Breast epithelium (tissue), 4 donors: ENCODE results near the gene ITGA5. TPM values are rescaled to one million over a fixed set of nuclear protein-coding genes. Genes with fewer than 3 reads are reported as not detected.

Experiments
- DNase-seq, 2 donors: peaks; one replicate each; pipeline ENCODE4 v3.0.0-alpha.2; 2019; ENCODE audit warnings: low spot score in 2 of 2
- H3K27ac ChIP-seq, 2 donors: fragments of 200-600 bp; sonication (generic) in 1 of 2; one replicate each; pipeline ENCODE4 v1.5.1; 2016 to 2019; ENCODE audit warnings: mild to moderate bottlenecking in 1 of 2
- H3K27me3 ChIP-seq, 2 donors: fragments of 200-600 bp; sonication (generic) in 1 of 2; one replicate each; pipeline versions ENCODE4 v1.5.1 to v1.6.0; 2017 to 2019; ENCODE audit warnings: control low read depth in 1 of 2, mild to moderate bottlenecking in 1 of 2
- H3K36me3 ChIP-seq: fragments of 200-600 bp; one replicate; pipeline ENCODE4 v1.5.1; 2019
- H3K4me1 ChIP-seq, 2 donors: fragments of 200-600 bp; sonication (generic); one replicate each; pipeline ENCODE4 v1.5.1; 2016 to 2019; ENCODE audit warnings: control low read depth in 1 of 2
- H3K4me3 ChIP-seq, 3 donors: fragments of 200-600 bp; sonication (generic); 1 replicate in 2 of 3; 2 replicates in 1 of 3; pipeline ENCODE4 v1.5.1; 2016 to 2019; ENCODE audit warnings: mild to moderate bottlenecking in 3 of 3, moderate library complexity in 2 of 3
- H3K9me3 ChIP-seq, 2 donors: fragments of 200-600 bp; sonication (generic) in 1 of 2; one replicate each; pipeline ENCODE4 v1.5.1; 2016 to 2019; ENCODE audit warnings: control low read depth in 1 of 2
- CTCF ChIP-seq, 3 donors: fragments of 450-650 bp; IDR thresholded peaks; one replicate each; pipeline ENCODE4 v1.5.1; 2016 to 2017; ENCODE audit warnings: antibody characterized with exemption in 3 of 3, mild to moderate bottlenecking in 3 of 3, moderate library complexity in 3 of 3
- POLR2A ChIP-seq: fragments of 450-650 bp; IDR thresholded peaks from one replicate; pipeline ENCODE4 v1.6.1; 2016; ENCODE audit warnings: antibody characterized with exemption, mild to moderate bottlenecking, moderate library complexity
- POLR2AphosphoS5 ChIP-seq, 3 donors: sonication (generic); formaldehyde crosslinking; IDR thresholded peaks; one replicate each; pipeline ENCODE4 v1.6.1; 2017; ENCODE audit warnings: antibody characterized with exemption in 3 of 3
- intact Hi-C: fragments of 100-400 bp; cut with DNase I; formaldehyde crosslinking; loops from one replicate; pipeline ENCODE4 v1.15.1; 2023; ENCODE audit warnings: low total_unique reads
- total RNA-seq, 3 donors: library from RNA; depleted of rRNA; stranded (reverse); fragments of >200 nt; gene quantifications; one replicate each; pipeline ENCODE4 v1.1.0, GENCODE V29; 2016

ITGA5 gene
- total RNA-seq, 3 donors from 2014 or later = 30.4 to 135 (median 81.9) TPM

GRCh38 chr12:54455760-54456469, 36.8 kb upstream of the ITGA5 start:
- intact Hi-C loops = no loop called here
- no peaks in the 10 kb centered on the region for H3K27me3 ChIP-seq

GRCh38 chr12:54452628-54453027, 33.6 kb upstream of the ITGA5 start:
- intact Hi-C loops = no loop called here

More at GRCh38 chr12:54455760-54456469, 36.8 kb upstream of the ITGA5 start:
- TF ChIP-seq CTCF (IDR thresholded peaks at IDR 0.05) = no peak
- TF ChIP-seq POLR2A = no peak
- TF ChIP-seq POLR2AphosphoS5 (IDR thresholded peaks at IDR 0.05) = no peak
- Histone ChIP-seq H3K4me1 (no peaks in the 10 kb centered on the region), H3K36me3 (no peaks in the 10 kb centered on the region), H3K27ac (no peak overlapping the region), H3K9me3 (no peaks in the 10 kb centered on the region), H3K4me3 (no peak overlapping the region)
- DNase-seq = no peak

GRCh38 chr12:54448344-54448743, 29.3 kb upstream of the ITGA5 start:
- Histone ChIP-seq H3K4me3 (no peak overlapping the region), H3K27ac (no peak overlapping the region), H3K4me1 (no peaks in the 10 kb centered on the region), H3K36me3 (no peaks in the 10 kb centered on the region), H3K27me3 (no peaks in the 10 kb centered on the region), H3K9me3 (no peaks in the 10 kb centered on the region)
- DNase-seq = no peak
- TF ChIP-seq POLR2AphosphoS5 (IDR thresholded peaks at IDR 0.05) = no peak
- TF ChIP-seq CTCF (IDR thresholded peaks at IDR 0.05) = no peak
- no peak for TF ChIP-seq POLR2A
- intact Hi-C loops = no loop called here

More at GRCh38 chr12:54452628-54453027, 33.6 kb upstream of the ITGA5 start:
- Histone ChIP-seq H3K4me1 (no peaks in the 10 kb centered on the region), H3K27ac (no peak overlapping the region), H3K36me3 (no peaks in the 10 kb centered on the region), H3K27me3 (no peaks in the 10 kb centered on the region), H3K4me3 (no peak overlapping the region), H3K9me3 (no peaks in the 10 kb centered on the region)
- TF ChIP-seq CTCF (IDR thresholded peaks at IDR 0.05) = no peak
- no peak for TF ChIP-seq POLR2AphosphoS5 (IDR thresholded peaks at IDR 0.05)
- no peak for TF ChIP-seq POLR2A
- no peak for DNase-seq

GRCh38 chr12:54447917-54448316, 28.9 kb upstream of the ITGA5 start:
- Histone ChIP-seq H3K4me3 (no peak overlapping the region), H3K4me1 (no peaks in the 10 kb centered on the region), H3K27me3 (no peaks in the 10 kb centered on the region), H3K27ac (no peak overlapping the region), H3K36me3 (no peaks in the 10 kb centered on the region), H3K9me3 (no peaks in the 10 kb centered on the region)
- no peak for DNase-seq
- TF ChIP-seq CTCF (IDR thresholded peaks at IDR 0.05) (no peak), POLR2AphosphoS5 (IDR thresholded peaks at IDR 0.05) (no peak), POLR2A (no peak)
- intact Hi-C loops = no loop called here

GRCh38 chr12:54444206-54444605, 25.1 kb upstream of the ITGA5 start:
- no peaks in the 10 kb centered on the region for H3K9me3 ChIP-seq
- no peaks in the 10 kb centered on the region for H3K4me1 ChIP-seq
- H3K27ac ChIP-seq = no peak overlapping the region
- H3K36me3 ChIP-seq = no peaks in the 10 kb centered on the region
- TF ChIP-seq POLR2A = no peak
- TF ChIP-seq CTCF (IDR thresholded peaks at IDR 0.05) = no peak
- no peak for TF ChIP-seq POLR2AphosphoS5 (IDR thresholded peaks at IDR 0.05)
- intact Hi-C loops = no loop called here
- H3K4me3 ChIP-seq = no peak overlapping the region
- DNase-seq = no peak
- no peaks in the 10 kb centered on the region for H3K27me3 ChIP-seq
